Left lung (tissue), 10 donors: ENCODE data around the gene EEF1AKMT3. TPM values are rescaled to one million over a fixed set of nuclear protein-coding genes. Genes with fewer than 3 reads are reported as not detected.

Experiments
- ATAC-seq: fragments of 200-7000 bp; cut with Tn5 transposase; one replicate; pipeline ENCODE4 v1.9.1; 2020; ENCODE audit warnings: moderate library complexity
- DNase-seq, 4 donors: peaks; one replicate each; pipeline ENCODE4 v3.0.0-alpha.2; 2013 to 2020
- H3K27ac ChIP-seq, 2 donors: fragments of 200-600 bp; sonication (generic) in 1 of 2; one replicate each; pipeline versions ENCODE4 v1.5.0 to v1.8.0; 2020 to 2021
- H3K27me3 ChIP-seq, 2 donors: fragments of 200-600 bp; sonication (generic) in 1 of 2; one replicate each; pipeline versions ENCODE4 v1.5.0 to v1.8.0; 2020 to 2021
- H3K36me3 ChIP-seq, 2 donors: fragments of 200-600 bp; sonication (generic) in 1 of 2; one replicate each; pipeline versions ENCODE4 v1.5.0 to v1.8.0; 2020 to 2021
- H3K4me1 ChIP-seq, 2 donors: fragments of 200-600 bp; one replicate each; pipeline ENCODE4 v1.8.0; 2021
- H3K4me3 ChIP-seq, 2 donors: fragments of 200-600 bp; sonication (generic) in 1 of 2; one replicate each; pipeline versions ENCODE4 v1.5.0 to v1.8.0; 2020 to 2021; ENCODE audit warnings: mild to moderate bottlenecking in 1 of 2
- H3K9me3 ChIP-seq, 2 donors: fragments of 200-600 bp; sonication (generic) in 1 of 2; one replicate each; pipeline versions ENCODE4 v1.5.0 to v1.8.0; 2020 to 2021
- intact Hi-C, 2 donors: fragments of 100-400 bp; cut with DNase I; formaldehyde crosslinking; loops; one replicate each; pipeline versions ENCODE4 v1.11.2 to v1.14.2; 2022
- polyA plus RNA-seq, 6 donors: library from polyadenylated mRNA; unstranded; fragments of 120-200 nt; gene quantifications; one replicate each; pipeline ENCODE4 v1.2.1, GENCODE V29; 2013; ENCODE audit not compliant: insufficient read length in 6 of 6
- total RNA-seq, 2 donors: library from RNA; stranded (reverse); fragmentation: NEBNext Ultra II Directional; extraction: Animal tissue kit (Norgen Biotek cat#: 25700); gene quantifications; one replicate each; pipeline ENCODE4 v1.2.1, GENCODE V29; 2021
- TF ChIP-seq, protein P1 (sequence below), 2 donors: fragments of 200-600 bp; sonication (generic) in 1 of 2; IDR thresholded peaks; one replicate each; pipeline versions ENCODE4 v1.5.0 to v1.8.0; 2021; ENCODE audit warnings: antibody characterized with exemption in 2 of 2
- donor health status: DM: no; HTN: yes; CAD: no.
- donor health status: DM: no; HTN: no; CAD: no.

EEF1AKMT3 gene
- total and polyA plus RNA-seq, 8 donors: 6.2 to 19.7 (median 16.6) TPM

GRCh38 chr12:57755194-57755453 is 17.3 kb upstream of the EEF1AKMT3 start:
- intact Hi-C loops: no loop called here
- peaks cover 0 to 27% of the 10 kb centered on the region in 2 donors for H3K36me3 ChIP-seq
- DNase-seq (no peak), ATAC-seq (no peak)
- H3K27ac ChIP-seq: peak overlapping the region; percentile 64 to 76
- peak overlapping the region; percentile 50 to 63 for H3K4me3 ChIP-seq
- H3K27me3 ChIP-seq: peaks cover 0 to 12% of the 10 kb centered on the region in 2 donors
- H3K4me1 ChIP-seq: peaks cover 10 to 57% of the 10 kb centered on the region in 2 donors
- TF ChIP-seq, protein P1, sequence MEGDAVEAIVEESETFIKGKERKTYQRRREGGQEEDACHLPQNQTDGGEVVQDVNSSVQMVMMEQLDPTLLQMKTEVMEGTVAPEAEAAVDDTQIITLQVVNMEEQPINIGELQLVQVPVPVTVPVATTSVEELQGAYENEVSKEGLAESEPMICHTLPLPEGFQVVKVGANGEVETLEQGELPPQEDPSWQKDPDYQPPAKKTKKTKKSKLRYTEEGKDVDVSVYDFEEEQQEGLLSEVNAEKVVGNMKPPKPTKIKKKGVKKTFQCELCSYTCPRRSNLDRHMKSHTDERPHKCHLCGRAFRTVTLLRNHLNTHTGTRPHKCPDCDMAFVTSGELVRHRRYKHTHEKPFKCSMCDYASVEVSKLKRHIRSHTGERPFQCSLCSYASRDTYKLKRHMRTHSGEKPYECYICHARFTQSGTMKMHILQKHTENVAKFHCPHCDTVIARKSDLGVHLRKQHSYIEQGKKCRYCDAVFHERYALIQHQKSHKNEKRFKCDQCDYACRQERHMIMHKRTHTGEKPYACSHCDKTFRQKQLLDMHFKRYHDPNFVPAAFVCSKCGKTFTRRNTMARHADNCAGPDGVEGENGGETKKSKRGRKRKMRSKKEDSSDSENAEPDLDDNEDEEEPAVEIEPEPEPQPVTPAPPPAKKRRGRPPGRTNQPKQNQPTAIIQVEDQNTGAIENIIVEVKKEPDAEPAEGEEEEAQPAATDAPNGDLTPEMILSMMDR (IDR thresholded peaks at IDR 0.05): no peak
- no peaks in the 10 kb centered on the region for H3K9me3 ChIP-seq

DNA sequence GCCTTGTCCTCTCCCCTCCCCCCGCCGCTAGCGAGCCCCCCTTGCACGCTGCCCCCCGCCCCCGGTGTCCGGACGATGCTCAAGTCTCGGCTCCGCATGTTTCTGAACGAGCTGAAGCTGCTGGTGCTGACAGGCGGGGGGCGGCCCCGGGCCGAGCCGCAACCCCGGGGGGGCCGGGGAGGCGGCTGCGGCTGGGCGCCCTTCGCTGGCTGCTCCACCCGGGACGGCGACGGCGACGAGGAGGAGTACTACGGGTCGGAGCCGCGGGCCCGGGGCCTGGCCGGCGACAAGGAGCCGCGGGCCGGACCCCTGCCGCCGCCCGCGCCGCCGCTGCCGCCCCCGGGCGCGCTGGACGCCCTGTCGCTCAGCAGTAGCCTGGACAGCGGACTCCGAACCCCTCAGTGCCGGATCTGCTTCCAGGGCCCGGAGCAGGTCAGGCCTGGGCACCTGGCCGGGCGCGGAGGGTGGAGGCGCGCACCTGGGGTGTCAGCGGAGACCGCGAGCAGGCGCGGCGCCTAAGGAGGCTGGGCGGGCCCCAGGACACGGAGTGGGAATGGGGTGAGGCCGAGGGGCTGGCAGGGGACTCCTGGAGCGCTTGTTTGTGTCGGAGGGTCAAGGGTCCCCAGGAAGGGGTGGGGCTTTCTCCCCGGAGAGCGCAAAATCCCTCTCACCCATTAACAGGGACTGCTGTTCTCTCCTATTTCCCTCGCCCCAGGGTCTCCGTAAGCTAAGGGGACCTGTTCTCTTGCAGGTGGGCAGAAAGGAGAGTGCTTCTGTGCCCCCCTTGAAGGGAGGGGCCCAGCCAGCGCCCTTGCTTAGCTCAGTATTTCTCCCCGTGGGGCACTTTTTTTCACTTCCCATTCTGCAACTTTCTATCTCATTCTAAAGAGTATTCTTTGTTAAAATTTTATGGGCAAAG is 16.7 kb upstream of the EEF1AKMT3 start:
- ATAC-seq (peak; percentile 1), DNase-seq (peak in 2 of 4 donors; percentile 58 to 88)
- intact Hi-C loops: no loop called here
- Histone ChIP-seq H3K27ac (peak overlapping the region; percentile 64 to 76), H3K4me3 (peak overlapping the region; percentile 50 to 63), H3K27me3 (peaks cover 0 to 12% of the 10 kb centered on the region in 2 donors), H3K4me1 (peaks cover 10 to 52% of the 10 kb centered on the region in 2 donors), H3K36me3 (peaks cover 0 to 21% of the 10 kb centered on the region in 2 donors), H3K9me3 (no peaks in the 10 kb centered on the region)
- TF ChIP-seq, protein P1 (IDR thresholded peaks at IDR 0.05): no peak

GRCh38 chr12:57756406-57757341 is 15.7 kb upstream of the EEF1AKMT3 start:
- H3K36me3 ChIP-seq: peaks cover 0 to 20% of the 10 kb centered on the region in 2 donors
- H3K27me3 ChIP-seq: peaks cover 0 to 12% of the 10 kb centered on the region in 2 donors
- intact Hi-C loops: no loop called here
- H3K4me3 ChIP-seq: peak overlapping the region; percentile 50 to 63
- TF ChIP-seq, protein P1 (IDR thresholded peaks at IDR 0.05): peak; percentile 54 to 69
- ATAC-seq (no peak), DNase-seq (peak in 2 of 4 donors; percentile 61 to 92)
- H3K27ac ChIP-seq: peak overlapping the region in 1 of 2 donors; percentile 58
- H3K4me1 ChIP-seq: peaks cover 5 to 42% of the 10 kb centered on the region in 2 donors
- no peaks in the 10 kb centered on the region for H3K9me3 ChIP-seq

- intact Hi-C loops: no loop called here
- DNase-seq (no peak), ATAC-seq (no peak)
Measured at GRCh38 chr12:57757771-57758170, 14.6 kb upstream of the EEF1AKMT3 start.

More at GRCh38 chr12:57757771-57758170, 14.6 kb upstream of the EEF1AKMT3 start:
- TF ChIP-seq, protein P1 (IDR thresholded peaks at IDR 0.05): no peak
- no peaks in the 10 kb centered on the region for H3K9me3 ChIP-seq
- H3K27ac ChIP-seq: no peak overlapping the region
- peaks cover 4 to 35% of the 10 kb centered on the region in 2 donors for H3K4me1 ChIP-seq
- H3K4me3 ChIP-seq: no peak overlapping the region
- H3K27me3 ChIP-seq: peaks cover 0 to 17% of the 10 kb centered on the region in 2 donors
- H3K36me3 ChIP-seq: peaks cover 0 to 20% of the 10 kb centered on the region in 2 donors
